ELF-1 (cell line): ENCODE measurements around the gene LATS1.
A peak's percentile ranks its signal among the peaks of the same experiment; 100 is the strongest.
"Not testable (repeated sequence)": the region's sequence is repeated elsewhere in the genome, so short reads cannot be mapped to it uniquely, and the experiment has no call there.

Experiments
- DNase-seq: peaks from one replicate; pipeline ENCODE4 v3.0.0-alpha.2; 2016; ENCODE audit warnings: low read depth, low spot score

LATS1 gene

GRCh38 chr6:149717588-149718458, at the start of gene LATS1:
Gene LATS1, minus strand, starts transcription at chr6:149718101. Its CDS starts 15,975 bp downstream, at chr6:149702126.
- DNase-seq: peak; percentile 100

- DNase-seq: no peak
These were observed 48.4 kb upstream of the LATS1 start for GRCh38 chr6:149766156-149766769.

GRCh38 chr6:149763866-149764265, 46.0 kb upstream of the LATS1 start:
- no peak for DNase-seq

- no peak for DNase-seq
These were observed 43.5 kb upstream of the LATS1 start for GRCh38 chr6:149761438-149761837.

- DNase-seq: no peak
These were observed 38.3 kb upstream of the LATS1 start for GRCh38 chr6:149756261-149756636.

GRCh38 chr6:149755300-149756260, 37.7 kb upstream of the LATS1 start:
- DNase-seq: no peak

- no peak for DNase-seq
These were observed 36.6 kb upstream of the LATS1 start for GRCh38 chr6:149754548-149754947.

- not testable (repeated sequence) for DNase-seq
These were observed 35.4 kb upstream of the LATS1 start for GRCh38 chr6:149753374-149753637.

GRCh38 chr6:149752600-149753373, 34.9 kb upstream of the LATS1 start:
- no peak for DNase-seq

GRCh38 chr6:149751920-149752319, 34.0 kb upstream of the LATS1 start:
- DNase-seq: not testable (repeated sequence)

- no peak for DNase-seq
These were observed 33.3 kb upstream of the LATS1 start for GRCh38 chr6:149751239-149751638.

GRCh38 chr6:149750136-149750609, 32.3 kb upstream of the LATS1 start:
- peak; percentile 92 for DNase-seq

- peak; percentile 90 for DNase-seq
These were observed 31.8 kb upstream of the LATS1 start, which contains the start of gene PCMT1 for GRCh38 chr6:149749594-149750135. Gene PCMT1, plus strand, starts transcription at chr6:149749741. Its CDS starts 161 bp downstream, at chr6:149749902.

GRCh38 chr6:149749082-149749593, 31.2 kb upstream of the LATS1 start:
- DNase-seq: not testable (repeated sequence)

GRCh38 chr6:149746147-149746946, 28.4 kb upstream of the LATS1 start, which contains the start of gene NUP43:
Gene NUP43, minus strand, starts transcription at chr6:149746529. Its CDS starts 34 bp downstream, at chr6:149746495.
- DNase-seq: peak; percentile 95

GRCh38 chr6:149745252-149745651, 27.4 kb upstream of the LATS1 start:
- DNase-seq: not testable (repeated sequence)

- DNase-seq: no peak
These were observed 17.0 kb upstream of the LATS1 start for GRCh38 chr6:149734915-149735314.

GRCh38 chr6:149733089-149733720, 15.3 kb upstream of the LATS1 start:
- no peak for DNase-seq

- no peak for DNase-seq
These were observed 11.9 kb upstream of the LATS1 start for GRCh38 chr6:149729824-149730223.
